EH (cell line): ENCODE measurements around the gene ATM.
"Not testable (repeated sequence)": the region's sequence is repeated elsewhere in the genome, so short reads cannot be mapped to it uniquely, and the experiment has no call there.

Source experiments
- DNase-seq: peaks from one replicate; pipeline ENCODE4 v3.0.0-alpha.2; 2015; ENCODE audit warnings: low read depth

The ATM gene

GRCh38 chr11:108220721-108221336 is 2.0 kb upstream of the ATM start:
- peak; percentile 14 for DNase-seq

- peak; percentile 45 for DNase-seq
These were observed 1.5 kb upstream of the ATM start for GRCh38 chr11:108221371-108221770.

- DNase-seq: no peak
These were observed 825 bp upstream of the ATM start for GRCh38 chr11:108221911-108222573.

- peak; percentile 9 for DNase-seq
These were observed 682 bp downstream of the ATM start for GRCh38 chr11:108223348-108224149.

- no peak for DNase-seq
These were observed 1.5 kb downstream of the ATM start for GRCh38 chr11:108224366-108224765.

- peak; percentile 11 for DNase-seq
These were observed 2.3 kb downstream of the ATM start for GRCh38 chr11:108224911-108225786.

- DNase-seq: no peak
These were observed 3.2 kb downstream of the ATM start for GRCh38 chr11:108226036-108226435.

GRCh38 chr11:108228251-108228650 is 5.4 kb downstream of the ATM start:
- no peak for DNase-seq

- DNase-seq: no peak
These were observed 10.5 kb downstream of the ATM start for GRCh38 chr11:108233277-108233945.

GRCh38 chr11:108235192-108235591 is 12.3 kb downstream of the ATM start:
- DNase-seq: no peak

GRCh38 chr11:108235633-108236032 is 12.8 kb downstream of the ATM start:
- no peak for DNase-seq

- DNase-seq: no peak
These were observed 14.2 kb downstream of the ATM start for GRCh38 chr11:108237058-108237481.

- DNase-seq: no peak
These were observed 16.2 kb downstream of the ATM start for GRCh38 chr11:108239076-108239475.

- no peak for DNase-seq
These were observed 18.6 kb downstream of the ATM start for GRCh38 chr11:108241330-108242037.

- DNase-seq: no peak
These were observed 19.6 kb downstream of the ATM start for GRCh38 chr11:108242422-108242821.

GRCh38 chr11:108246308-108246707 is 23.4 kb downstream of the ATM start:
- DNase-seq: no peak

- no peak for DNase-seq
These were observed 24.0 kb downstream of the ATM start for GRCh38 chr11:108246885-108247284.

- DNase-seq: peak; percentile 28
These were observed 30.3 kb downstream of the ATM start for GRCh38 chr11:108253176-108253575.

GRCh38 chr11:108269583-108269982 is 46.7 kb downstream of the ATM start:
- no peak for DNase-seq

GRCh38 chr11:108276985-108277616 is 54.2 kb downstream of the ATM start:
- not testable (repeated sequence) for DNase-seq
